Spleen (tissue), 11 donors: ENCODE results near the gene PSAPL1. TPM values are rescaled to one million over a fixed set of nuclear protein-coding genes. Genes with fewer than 3 reads are reported as not detected.

Source experiments
- DNase-seq: peaks from one replicate; pipeline ENCODE4 v3.0.0-alpha.2; 2020
- H3K27ac ChIP-seq, 8 donors: fragments of 200-600 bp; sonication (generic) in 7 of 8; 1 replicate in 4 of 8; 2 replicates in 4 of 8; pipeline versions ENCODE4 v1.5.0 to v1.8.0; 2016 to 2021; ENCODE audit warnings: inconsistent platforms in 4 of 8, mild to moderate bottlenecking in 4 of 8, moderate library complexity in 1 of 8
- H3K27me3 ChIP-seq, 7 donors: fragments of 200-600 bp; sonication (generic) in 6 of 7; replicated peaks in 1 of 7; 1 replicate in 4 of 7; 2 replicates in 3 of 7; pipeline versions ENCODE4 v1.5.0 to v1.8.0; 2016 to 2021; ENCODE audit warnings: inconsistent platforms in 3 of 7, mild to moderate bottlenecking in 1 of 7
- H3K36me3 ChIP-seq, 6 donors: fragments of 200-600 bp; sonication (generic) in 5 of 6; 1 replicate in 4 of 6; 2 replicates in 2 of 6; pipeline versions ENCODE4 v1.5.0 to v1.8.0; 2016 to 2021; ENCODE audit warnings: inconsistent platforms in 2 of 6
- H3K4me1 ChIP-seq, 6 donors: fragments of 200-600 bp; sonication (generic) in 5 of 6; 1 replicate in 3 of 6; 2 replicates in 3 of 6; pipeline versions ENCODE4 v1.5.0 to v1.8.0; 2016 to 2021; ENCODE audit warnings: inconsistent platforms in 3 of 6
- H3K4me3 ChIP-seq, 8 donors: fragments of 200-600 bp; sonication (generic) in 7 of 8; 1 replicate in 4 of 8; 2 replicates in 4 of 8; pipeline versions ENCODE4 v1.5.0 to v1.8.0; 2016 to 2021; ENCODE audit warnings: inconsistent platforms in 4 of 8, mild to moderate bottlenecking in 4 of 8, moderate library complexity in 2 of 8
- H3K9me3 ChIP-seq, 8 donors: fragments of 200-600 bp; sonication (generic) in 7 of 8; 1 replicate in 4 of 8; 2 replicates in 4 of 8; pipeline versions ENCODE4 v1.5.0 to v1.8.0; 2016 to 2021; ENCODE audit warnings: inconsistent platforms in 4 of 8
- POLR2A ChIP-seq, 3 donors: fragments of 450-650 bp; IDR thresholded peaks; one replicate each; pipeline ENCODE4 v1.5.1; 2017; ENCODE audit warnings: antibody characterized with exemption in 3 of 3, mild to moderate bottlenecking in 1 of 3
- POLR2AphosphoS5 ChIP-seq, 3 donors: sonication (generic); formaldehyde crosslinking; IDR thresholded peaks; one replicate each; pipeline ENCODE4 v1.5.1; 2017; ENCODE audit warnings: antibody characterized with exemption in 3 of 3
- WGBS, 5 donors: extraction: QIAGEN DNeasy Blood & Tissue Kit in 3 of 5; methylation state at CpG; one replicate each; pipeline versions ENCODE4 v1.1.5 to v1.1.7; 2013 to 2018; 5-methylcytosine and 5-hydroxymethylcytosine counted together
- intact Hi-C: fragments of 100-400 bp; cut with DNase I; formaldehyde crosslinking; loops from one replicate; pipeline ENCODE4 v1.15.0; 2023; ENCODE audit warnings: low total_unique reads
- polyA plus RNA-seq, 3 donors: library from polyadenylated mRNA; stranded (reverse); fragments of 200-250 nt; gene quantifications; one replicate each; pipeline ENCODE4 v1.2.1, GENCODE V29; 2013
- total RNA-seq, 7 donors: library from RNA; depleted of rRNA in 3 of 7; stranded (reverse); fragments of >200 nt in 3 of 7; fragmentation: NEBNext Ultra II Directional in 4 of 7; extraction: Animal tissue kit (Norgen Biotek cat#: 25700) in 4 of 7; gene quantifications; one replicate each; pipeline versions ENCODE4 v1.1.0 to v1.2.1, GENCODE V29; 2016 to 2021
- TF ChIP-seq, protein P1 (sequence below), 11 experiments: fragments of 200-600 bp in 7 of 11; fragments of 450-650 bp in 4 of 11; sonication (generic) in 4 of 11; IDR thresholded peaks in 8 of 11; conservative IDR thresholded peaks in 3 of 11; 1 replicate in 7 of 11; 2 replicates in 4 of 11; pipeline versions ENCODE4 v1.4.0 to v1.8.0; 2016 to 2021; ENCODE audit warnings: antibody characterized with exemption in 11 of 11, inconsistent platforms in 4 of 11, mild to moderate bottlenecking in 1 of 11
- donor health status: healthy with polysubstance abuse.
- donor health status: DM: no; HTN: no; CAD: no; lungs with moderate emphysema.
- donor health status: DM: no; HTN: no; CAD: no.
- donor health status: Bipolar disorder and iron deficiency.
- donor health status: healthy.
- donor health status: DM: no; HTN: no; CAD: no.
- donor health status: DM: yes; HTN: yes; CAD: no.

The PSAPL1 gene
- total and polyA plus RNA-seq, 10 donors = not detected

DNA sequence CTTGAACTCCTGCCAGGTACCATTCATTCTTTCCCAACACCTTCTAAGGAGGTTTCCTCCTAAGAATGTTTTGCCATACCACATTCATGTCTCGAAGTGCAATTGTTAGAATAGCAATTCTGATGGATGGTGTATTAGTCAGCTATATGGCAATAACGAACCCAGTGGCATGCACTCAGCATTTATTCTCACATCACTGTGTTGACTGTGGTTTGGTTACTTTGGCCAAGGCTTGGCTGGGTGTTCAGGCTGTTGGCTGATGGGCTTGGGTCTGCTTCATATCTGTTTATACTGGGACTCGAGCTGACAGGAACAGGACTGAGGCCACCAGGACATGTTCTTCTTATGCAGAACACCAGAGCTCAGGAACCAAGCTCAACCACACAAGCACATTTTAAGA is 31.7 kb downstream of the PSAPL1 start:
- H3K27me3 ChIP-seq = peaks cover 0 to 22% (median 0%) of the 10 kb centered on the region in 7 donors
- 56 to 75% (median 66%) methylated on average over 3 of the region's 3 CpGs for whole genome bisulfite sequencing, 5 donors
- no peak overlapping the region for H3K27ac ChIP-seq
- no peak overlapping the region for H3K4me3 ChIP-seq
- peaks cover 0 to 22% (median 15%) of the 10 kb centered on the region in 8 donors for H3K9me3 ChIP-seq
- H3K4me1 ChIP-seq = no peaks in the 10 kb centered on the region
- peak; percentile 29 for DNase-seq
- TF ChIP-seq POLR2AphosphoS5 (IDR thresholded peaks at IDR 0.05) = no peak
- TF ChIP-seq, protein P1, sequence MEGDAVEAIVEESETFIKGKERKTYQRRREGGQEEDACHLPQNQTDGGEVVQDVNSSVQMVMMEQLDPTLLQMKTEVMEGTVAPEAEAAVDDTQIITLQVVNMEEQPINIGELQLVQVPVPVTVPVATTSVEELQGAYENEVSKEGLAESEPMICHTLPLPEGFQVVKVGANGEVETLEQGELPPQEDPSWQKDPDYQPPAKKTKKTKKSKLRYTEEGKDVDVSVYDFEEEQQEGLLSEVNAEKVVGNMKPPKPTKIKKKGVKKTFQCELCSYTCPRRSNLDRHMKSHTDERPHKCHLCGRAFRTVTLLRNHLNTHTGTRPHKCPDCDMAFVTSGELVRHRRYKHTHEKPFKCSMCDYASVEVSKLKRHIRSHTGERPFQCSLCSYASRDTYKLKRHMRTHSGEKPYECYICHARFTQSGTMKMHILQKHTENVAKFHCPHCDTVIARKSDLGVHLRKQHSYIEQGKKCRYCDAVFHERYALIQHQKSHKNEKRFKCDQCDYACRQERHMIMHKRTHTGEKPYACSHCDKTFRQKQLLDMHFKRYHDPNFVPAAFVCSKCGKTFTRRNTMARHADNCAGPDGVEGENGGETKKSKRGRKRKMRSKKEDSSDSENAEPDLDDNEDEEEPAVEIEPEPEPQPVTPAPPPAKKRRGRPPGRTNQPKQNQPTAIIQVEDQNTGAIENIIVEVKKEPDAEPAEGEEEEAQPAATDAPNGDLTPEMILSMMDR (IDR thresholded peaks at IDR 0.05 in 8 of 11, conservative IDR thresholded peaks at IDR 0.05 in 3 of 11) = no peak
- no peak for TF ChIP-seq POLR2A (IDR thresholded peaks at IDR 0.05)
- no peaks in the 10 kb centered on the region for H3K36me3 ChIP-seq
- intact Hi-C loops = no loop called here

DNA sequence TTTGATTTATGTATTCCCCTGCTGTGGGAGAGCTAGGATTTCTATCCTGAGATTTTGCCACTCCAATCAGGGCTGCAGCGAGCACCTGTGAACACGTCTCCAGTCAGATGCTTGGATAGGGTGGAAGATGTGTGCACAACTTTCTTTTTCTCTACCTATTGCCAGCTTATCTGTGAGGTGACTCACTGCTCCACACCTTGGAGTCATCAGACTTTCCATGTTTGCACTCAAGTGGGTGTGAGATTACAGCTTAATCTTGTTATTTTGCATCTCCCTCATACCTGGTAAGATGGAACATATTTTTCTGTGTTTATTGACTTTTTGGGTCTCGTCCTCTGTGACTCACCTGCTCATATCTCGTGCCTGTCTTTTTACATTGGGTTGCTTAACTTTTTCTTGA is 32.2 kb downstream of the PSAPL1 start:
- intact Hi-C loops = no loop called here
- no peaks in the 10 kb centered on the region for H3K4me1 ChIP-seq
- DNase-seq = no peak
- 54 to 77% (median 68%) methylated on average over 4 of the region's 4 CpGs for WGBS, 5 donors
- TF ChIP-seq, protein P1 (IDR thresholded peaks at IDR 0.05 in 8 of 11, conservative IDR thresholded peaks at IDR 0.05 in 3 of 11) = no peak
- TF ChIP-seq POLR2AphosphoS5 (IDR thresholded peaks at IDR 0.05) (no peak), POLR2A (IDR thresholded peaks at IDR 0.05) (no peak)
- H3K9me3 ChIP-seq = peaks cover 0 to 17% (median 10%) of the 10 kb centered on the region in 8 donors
- no peak overlapping the region for H3K4me3 ChIP-seq
- H3K27ac ChIP-seq = no peak overlapping the region
- peaks cover 0 to 26% (median 0%) of the 10 kb centered on the region in 7 donors for H3K27me3 ChIP-seq
- H3K36me3 ChIP-seq = no peaks in the 10 kb centered on the region

DNA sequence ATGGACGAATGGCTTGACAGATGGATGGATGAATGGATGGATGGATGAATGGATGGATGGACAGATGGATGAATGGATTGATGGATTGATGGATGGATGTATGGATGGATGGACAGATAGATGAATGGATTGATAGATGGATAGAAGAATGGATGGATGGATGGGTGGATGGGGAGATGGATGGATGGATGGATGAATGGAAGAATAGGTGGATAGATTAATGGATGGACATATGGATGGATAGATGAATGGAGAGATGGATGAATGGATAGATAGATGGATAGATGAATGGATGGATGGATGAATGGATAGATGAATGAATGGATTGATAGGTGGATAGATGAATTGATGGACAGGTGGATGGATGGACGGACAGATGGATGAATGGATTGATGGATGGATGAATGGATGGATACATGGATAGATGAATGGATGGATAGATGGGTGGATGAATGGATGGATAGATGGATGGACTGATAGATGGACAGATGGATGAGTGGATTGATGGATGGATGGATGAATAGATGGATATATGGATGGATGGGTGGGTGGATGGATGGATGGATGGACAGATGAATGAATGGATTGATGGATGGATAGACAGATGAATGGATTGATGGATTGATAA is 33.9 kb downstream of the PSAPL1 start:
- H3K36me3 ChIP-seq = no peaks in the 10 kb centered on the region
- peaks cover 0 to 42% (median 0%) of the 10 kb centered on the region in 7 donors for H3K27me3 ChIP-seq
- H3K4me1 ChIP-seq = no peaks in the 10 kb centered on the region
- no peak for TF ChIP-seq POLR2AphosphoS5 (IDR thresholded peaks at IDR 0.05)
- TF ChIP-seq, protein P1 (IDR thresholded peaks at IDR 0.05 in 8 of 11, conservative IDR thresholded peaks at IDR 0.05 in 3 of 11) = no peak
- no peak for TF ChIP-seq POLR2A (IDR thresholded peaks at IDR 0.05)
- no peak overlapping the region for H3K27ac ChIP-seq
- WGBS, 5 donors = 72 to 82% (median 76%) methylated on average over 2 of the region's 2 CpGs
- intact Hi-C loops = no loop called here
- no peak overlapping the region for H3K4me3 ChIP-seq
- no peak for DNase-seq
- peaks cover 0 to 9% (median 2%) of the 10 kb centered on the region in 8 donors for H3K9me3 ChIP-seq

DNA sequence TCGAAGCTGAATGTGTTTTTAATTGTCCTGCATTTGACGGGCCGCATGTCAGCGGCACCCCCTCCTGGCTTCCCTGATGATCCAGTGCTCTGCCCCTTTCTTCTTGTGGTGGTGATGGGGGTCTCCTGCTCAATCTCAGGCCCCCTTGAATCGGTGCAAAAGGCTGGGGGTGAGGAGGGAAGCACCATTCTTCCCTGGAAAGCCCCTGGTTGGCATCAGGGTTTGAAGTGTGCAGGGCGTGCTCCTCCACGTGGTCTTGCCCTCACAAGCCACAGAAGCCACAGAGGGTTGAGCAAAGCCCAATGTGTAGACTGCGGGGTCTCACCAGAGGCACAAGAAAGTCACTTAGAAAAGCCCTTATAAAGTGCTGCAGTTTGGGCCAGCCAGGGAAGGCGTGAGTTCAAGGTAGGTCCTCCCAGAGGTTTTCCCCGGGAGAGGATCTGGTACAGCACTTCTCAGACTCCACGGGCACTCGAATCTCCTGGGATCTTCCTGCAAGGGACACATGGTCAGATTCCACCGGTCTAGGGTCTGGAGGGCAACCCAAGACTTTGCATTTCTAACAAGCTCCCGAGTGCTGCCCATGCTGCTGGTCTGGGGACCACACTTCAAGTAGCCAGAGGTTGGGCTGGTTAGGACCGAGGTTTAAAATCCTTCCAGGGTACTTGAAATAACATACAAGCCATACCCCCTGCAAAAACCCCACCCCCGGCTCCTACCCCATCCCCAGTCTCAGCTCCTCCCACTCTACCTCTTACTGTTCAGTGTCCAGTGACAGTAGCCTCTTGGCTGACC is 35.1 kb downstream of the PSAPL1 start:
- no peak overlapping the region for H3K27ac ChIP-seq
- H3K4me1 ChIP-seq = no peaks in the 10 kb centered on the region
- H3K36me3 ChIP-seq = no peaks in the 10 kb centered on the region
- H3K4me3 ChIP-seq = no peak overlapping the region
- peak; percentile 24 for DNase-seq
- intact Hi-C loops = no loop called here
- peaks cover 0 to 51% (median 0%) of the 10 kb centered on the region in 7 donors for H3K27me3 ChIP-seq
- peaks cover 0 to under 1% (median 0%) of the 10 kb centered on the region in 8 donors for H3K9me3 ChIP-seq
- TF ChIP-seq POLR2A (IDR thresholded peaks at IDR 0.05) (no peak), POLR2AphosphoS5 (IDR thresholded peaks at IDR 0.05) (no peak)
- TF ChIP-seq, protein P1 (IDR thresholded peaks at IDR 0.05 in 8 of 11, conservative IDR thresholded peaks at IDR 0.05 in 3 of 11) = no peak
- 65 to 76% (median 69%) methylated on average over 15 to 16 of the region's 16 CpGs for WGBS, 5 donors
